Upper lobe of left lung (tissue), 4 donors: Measurements from ENCODE around the gene OSCAR.

Experiments
- EP300 ChIP-seq, 4 donors: sonication (generic); formaldehyde crosslinking; IDR thresholded peaks; one replicate each; pipeline ENCODE4 v1.5.1; 2017; ENCODE audit warnings: antibody characterized with exemption in 4 of 4, control low read depth in 2 of 4
- TF ChIP-seq, protein P1 (sequence below), 6 experiments: fragments of 450-650 bp in 4 of 6; fragments of 200-600 bp in 2 of 6; sonication (generic) in 2 of 6; IDR thresholded peaks; one replicate each; pipeline ENCODE4 v1.5.1; 2016 to 2019; ENCODE audit warnings: antibody characterized with exemption in 6 of 6

GRCh38 chr19:54095136-54095858 lies 5.3 kb downstream of the OSCAR start:
- TF ChIP-seq, protein P1, sequence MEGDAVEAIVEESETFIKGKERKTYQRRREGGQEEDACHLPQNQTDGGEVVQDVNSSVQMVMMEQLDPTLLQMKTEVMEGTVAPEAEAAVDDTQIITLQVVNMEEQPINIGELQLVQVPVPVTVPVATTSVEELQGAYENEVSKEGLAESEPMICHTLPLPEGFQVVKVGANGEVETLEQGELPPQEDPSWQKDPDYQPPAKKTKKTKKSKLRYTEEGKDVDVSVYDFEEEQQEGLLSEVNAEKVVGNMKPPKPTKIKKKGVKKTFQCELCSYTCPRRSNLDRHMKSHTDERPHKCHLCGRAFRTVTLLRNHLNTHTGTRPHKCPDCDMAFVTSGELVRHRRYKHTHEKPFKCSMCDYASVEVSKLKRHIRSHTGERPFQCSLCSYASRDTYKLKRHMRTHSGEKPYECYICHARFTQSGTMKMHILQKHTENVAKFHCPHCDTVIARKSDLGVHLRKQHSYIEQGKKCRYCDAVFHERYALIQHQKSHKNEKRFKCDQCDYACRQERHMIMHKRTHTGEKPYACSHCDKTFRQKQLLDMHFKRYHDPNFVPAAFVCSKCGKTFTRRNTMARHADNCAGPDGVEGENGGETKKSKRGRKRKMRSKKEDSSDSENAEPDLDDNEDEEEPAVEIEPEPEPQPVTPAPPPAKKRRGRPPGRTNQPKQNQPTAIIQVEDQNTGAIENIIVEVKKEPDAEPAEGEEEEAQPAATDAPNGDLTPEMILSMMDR (IDR thresholded peaks at IDR 0.05) = no peak
- TF ChIP-seq EP300 (IDR thresholded peaks at IDR 0.05) = no peak
